Mesendoderm (in vitro differentiated cells): Measurements from ENCODE around the gene PLTP.

Experiments used
- DNase-seq: peaks from one replicate; pipeline ENCODE4 v3.0.0; 2013
- H2AK5ac ChIP-seq: 2 replicates; pipeline ENCODE4 v1.6.1; 2013; ENCODE audit warnings: low read length, inconsistent platforms
- H2BK120ac ChIP-seq: 2 replicates; pipeline ENCODE4 v1.6.1; 2013; ENCODE audit warnings: low read depth, mild to moderate bottlenecking, low read length, moderate library complexity, mixed read lengths
- H2BK15ac ChIP-seq: replicated peaks from 2 replicates; pipeline ENCODE4 v1.6.1; 2013; ENCODE audit warnings: low read depth, mild to moderate bottlenecking, moderate library complexity
- H2BK5ac ChIP-seq: 2 replicates; pipeline ENCODE4 v1.6.1; 2013; ENCODE audit warnings: low read length, inconsistent platforms
- H3K18ac ChIP-seq: 2 replicates; pipeline ENCODE4 v1.6.1; 2013; ENCODE audit warnings: mild to moderate bottlenecking, low read length, mixed read lengths
- H3K23ac ChIP-seq: one replicate; pipeline ENCODE4 v1.6.1; 2013; ENCODE audit warnings: low read length
- H3K27ac ChIP-seq: 2 replicates; pipeline ENCODE4 v1.5.1; 2013; ENCODE audit warnings: low read depth, mild to moderate bottlenecking, inconsistent platforms, low read length, moderate library complexity
- H3K27me3 ChIP-seq: 2 replicates; pipeline ENCODE4 v1.6.1; 2013; ENCODE audit warnings: low read length, control low read depth, mild to moderate bottlenecking, inconsistent platforms; ENCODE audit not compliant: insufficient read depth, poor library complexity
- H3K36me3 ChIP-seq: 2 replicates; pipeline ENCODE4 v1.6.1; 2013; ENCODE audit warnings: low read length, inconsistent platforms; ENCODE audit not compliant: control insufficient read depth, insufficient read depth
- H3K4ac ChIP-seq: one replicate; pipeline ENCODE4 v1.6.1; 2013; ENCODE audit warnings: low read depth, mild to moderate bottlenecking, low read length, moderate library complexity
- H3K4me1 ChIP-seq: 2 replicates; pipeline ENCODE4 v1.6.1; 2013; ENCODE audit warnings: low read depth, low read length, inconsistent platforms; ENCODE audit not compliant: control insufficient read depth
- H3K4me2 ChIP-seq: 2 replicates; pipeline ENCODE4 v1.6.1; 2013; ENCODE audit warnings: low read length
- H3K4me3 ChIP-seq: 2 replicates; pipeline ENCODE4 v1.5.1; 2013; ENCODE audit warnings: mild to moderate bottlenecking, low read length
- H3K56ac ChIP-seq: one replicate; pipeline ENCODE4 v1.6.1; 2013; ENCODE audit warnings: low read length
- H3K79me1 ChIP-seq: 2 replicates; pipeline ENCODE4 v1.6.1; 2013; ENCODE audit warnings: low read length, inconsistent platforms
- H3K79me2 ChIP-seq: 2 replicates; pipeline ENCODE4 v1.6.1; 2013; ENCODE audit warnings: mild to moderate bottlenecking, low read length; ENCODE audit not compliant: control insufficient read depth, insufficient read depth
- H3K9ac ChIP-seq: 2 replicates; pipeline ENCODE4 v1.6.1; 2013; ENCODE audit warnings: low read length, inconsistent platforms
- H4K5ac ChIP-seq: one replicate; pipeline ENCODE4 v1.6.1; 2013; ENCODE audit warnings: low read length
- H4K8ac ChIP-seq: one replicate; pipeline ENCODE4 v1.6.1; 2013; ENCODE audit warnings: low read depth, mild to moderate bottlenecking, control low read depth, low read length, moderate library complexity
- WGBS: extraction: QIAGEN DNeasy Blood & Tissue Kit; methylation state at CpG from one replicate; pipeline ENCODE4 v1.1.7; 2013; ENCODE audit warnings: low lambda C conversion rate, missing lambda C conversion rate; ENCODE audit not compliant: insufficient coverage; ENCODE audit errors: extremely low coverage; 5-methylcytosine and 5-hydroxymethylcytosine counted together

The PLTP gene

DNA sequence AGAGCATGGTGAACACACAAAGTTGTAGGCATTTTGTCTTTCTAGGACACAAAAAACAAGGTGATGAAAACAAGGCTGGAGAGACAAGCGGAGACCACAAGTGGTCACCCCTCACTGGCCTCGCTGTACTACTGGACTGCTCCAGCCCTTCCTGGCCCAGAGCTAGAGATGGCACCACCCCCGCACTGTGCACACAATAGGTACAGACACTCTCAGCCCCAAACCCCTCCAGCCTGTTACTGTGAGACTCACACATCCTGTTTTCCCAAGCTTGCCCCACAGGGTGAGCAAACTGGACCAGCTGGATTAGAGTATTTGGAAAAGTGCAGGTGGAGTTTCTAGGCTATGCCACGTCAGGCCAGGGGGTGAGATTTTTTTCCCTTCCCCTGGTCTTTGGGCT is 39.3 kb downstream of the PLTP start:
- Histone ChIP-seq H3K27me3 (no peaks in the 10 kb centered on the region), H2BK120ac (no peak overlapping the region), H3K18ac (no peak overlapping the region), H3K23ac (no peak overlapping the region), H4K8ac (no peak overlapping the region), H2AK5ac (no peak overlapping the region), H3K79me1 (no peaks in the 10 kb centered on the region), H2BK5ac (no peak overlapping the region), H3K9ac (no peak overlapping the region), H4K5ac (no peak overlapping the region), H3K4me3 (no peak overlapping the region), H2BK15ac (no peak overlapping the region), H3K4me2 (no peak overlapping the region), H3K79me2 (no peaks in the 10 kb centered on the region), H3K27ac (no peak overlapping the region), H3K56ac (no peak overlapping the region), H3K36me3 (no peaks in the 10 kb centered on the region), H3K4ac (no peak overlapping the region), H3K4me1 (no peaks in the 10 kb centered on the region)
- DNase-seq = peak; percentile 18
- WGBS = no CpG with 5 or more reads among the region's 4 CpGs

DNA sequence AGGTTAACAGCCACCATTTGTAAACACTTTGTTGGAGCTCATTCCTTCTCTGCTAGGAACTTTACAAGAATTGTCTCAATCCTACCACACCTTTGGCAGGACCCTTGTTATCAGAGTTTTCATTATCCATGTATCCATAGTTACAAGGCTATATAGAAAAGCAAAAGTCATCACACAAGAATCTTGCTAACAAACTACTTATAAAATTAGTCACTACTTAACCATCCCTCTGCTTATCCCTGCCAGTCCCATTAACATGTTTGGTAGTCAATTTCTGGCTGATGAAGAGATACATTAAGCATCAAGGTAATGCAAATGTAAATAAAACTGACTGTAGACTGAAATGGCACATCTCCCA is 44.2 kb downstream of the PLTP start:
- no peaks in the 10 kb centered on the region for H3K36me3 ChIP-seq

DNA sequence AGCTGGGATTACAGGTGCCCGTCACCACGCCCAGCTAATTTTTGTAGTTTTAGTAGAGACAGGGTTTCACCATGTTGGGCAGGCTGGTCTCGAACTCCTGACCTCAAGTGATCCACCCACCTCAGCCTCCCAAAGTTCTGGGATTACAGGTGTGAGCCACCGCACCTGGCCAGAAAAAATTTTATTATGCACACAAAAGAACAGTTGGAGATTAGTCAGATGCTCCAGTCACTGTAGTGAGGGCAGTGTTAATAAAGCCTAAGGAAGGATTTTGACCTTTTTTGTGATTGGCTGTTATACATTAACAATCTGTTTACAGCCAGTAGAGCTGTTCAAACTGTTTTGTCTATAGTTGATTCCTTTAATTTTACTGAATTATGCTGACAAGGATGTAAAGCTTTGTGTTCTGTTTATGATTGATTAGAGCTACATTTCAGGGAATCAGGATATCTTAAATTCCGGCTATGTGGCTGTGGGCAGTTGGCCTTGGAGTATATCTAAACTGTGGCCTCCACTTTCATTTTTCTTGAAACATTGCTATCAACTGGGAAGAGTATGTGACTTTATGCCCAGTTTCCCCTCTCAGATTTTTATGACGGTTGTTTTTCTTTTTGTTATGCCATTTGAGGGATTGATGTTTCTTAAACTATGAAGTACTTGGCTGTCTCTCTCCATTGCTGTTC is 44.7 kb downstream of the PLTP start:
- H3K23ac ChIP-seq = no peak overlapping the region
- H2AK5ac ChIP-seq = no peak overlapping the region
- no peak overlapping the region for H3K4ac ChIP-seq
- no peak overlapping the region for H3K9ac ChIP-seq
- no peak overlapping the region for H4K5ac ChIP-seq
- DNase-seq = no peak
- no peaks in the 10 kb centered on the region for H3K27me3 ChIP-seq
- H3K36me3 ChIP-seq = no peaks in the 10 kb centered on the region
- no CpG with 5 or more reads among the region's 6 CpGs for WGBS
- no peak overlapping the region for H4K8ac ChIP-seq
- H3K4me2 ChIP-seq = no peak overlapping the region
- no peak overlapping the region for H2BK120ac ChIP-seq
- no peak overlapping the region for H3K56ac ChIP-seq
- H3K27ac ChIP-seq = no peak overlapping the region
- H3K4me1 ChIP-seq = no peaks in the 10 kb centered on the region
- H3K79me1 ChIP-seq = no peaks in the 10 kb centered on the region
- no peak overlapping the region for H2BK5ac ChIP-seq
- no peak overlapping the region for H3K18ac ChIP-seq
- no peak overlapping the region for H2BK15ac ChIP-seq
- H3K79me2 ChIP-seq = no peaks in the 10 kb centered on the region
- no peak overlapping the region for H3K4me3 ChIP-seq

More for the DNA sequence above, 44.2 kb downstream of the PLTP start:
- no peaks in the 10 kb centered on the region for H3K4me1 ChIP-seq
- no peak overlapping the region for H3K9ac ChIP-seq
- H4K8ac ChIP-seq = no peak overlapping the region
- no peaks in the 10 kb centered on the region for H3K79me2 ChIP-seq
- no peak overlapping the region for H3K4ac ChIP-seq
- no peak overlapping the region for H2AK5ac ChIP-seq
- no peak overlapping the region for H3K18ac ChIP-seq
- H2BK15ac ChIP-seq = no peak overlapping the region
- no peak overlapping the region for H3K4me3 ChIP-seq
- no peak overlapping the region for H3K27ac ChIP-seq
- H3K56ac ChIP-seq = no peak overlapping the region
- peak; percentile 32 for DNase-seq
- no peak overlapping the region for H3K23ac ChIP-seq
- no peak overlapping the region for H2BK120ac ChIP-seq
- no peaks in the 10 kb centered on the region for H3K79me1 ChIP-seq
- H3K4me2 ChIP-seq = no peak overlapping the region
- no peak overlapping the region for H2BK5ac ChIP-seq
- H3K27me3 ChIP-seq = no peaks in the 10 kb centered on the region
- no peak overlapping the region for H4K5ac ChIP-seq

DNA sequence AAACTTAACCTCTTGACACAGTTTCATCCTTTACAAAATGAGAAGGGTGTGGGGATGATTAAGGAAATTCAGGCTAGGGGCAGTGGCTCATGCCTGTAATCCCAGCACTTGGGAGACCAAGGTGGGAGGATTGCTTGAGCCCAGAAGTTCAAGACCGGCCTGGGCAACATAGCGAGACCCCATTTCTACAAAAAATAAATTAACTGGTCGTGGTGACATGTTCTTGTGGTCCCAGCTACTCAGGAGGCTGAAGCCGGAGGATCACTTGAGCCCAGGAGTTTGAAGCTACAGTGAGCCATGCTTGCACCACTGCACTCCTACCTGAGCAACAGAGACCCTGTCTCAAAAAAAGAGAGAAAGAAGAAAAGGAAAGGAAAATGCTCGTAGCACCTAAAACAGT is 45.5 kb downstream of the PLTP start:
- Histone ChIP-seq H4K5ac (no peak overlapping the region), H3K23ac (no peak overlapping the region), H3K4me3 (no peak overlapping the region), H3K79me1 (no peaks in the 10 kb centered on the region), H3K36me3 (no peaks in the 10 kb centered on the region), H3K18ac (no peak overlapping the region), H3K27ac (no peak overlapping the region), H3K9ac (no peak overlapping the region), H2BK5ac (no peak overlapping the region), H3K79me2 (no peaks in the 10 kb centered on the region), H4K8ac (no peak overlapping the region), H2BK15ac (no peak overlapping the region), H3K27me3 (no peaks in the 10 kb centered on the region), H3K56ac (no peak overlapping the region), H2BK120ac (no peak overlapping the region), H3K4ac (no peak overlapping the region), H2AK5ac (no peak overlapping the region), H3K4me1 (no peaks in the 10 kb centered on the region), H3K4me2 (no peak overlapping the region)
- DNase-seq = no peak
- WGBS = no CpG with 5 or more reads among the region's 5 CpGs

DNA sequence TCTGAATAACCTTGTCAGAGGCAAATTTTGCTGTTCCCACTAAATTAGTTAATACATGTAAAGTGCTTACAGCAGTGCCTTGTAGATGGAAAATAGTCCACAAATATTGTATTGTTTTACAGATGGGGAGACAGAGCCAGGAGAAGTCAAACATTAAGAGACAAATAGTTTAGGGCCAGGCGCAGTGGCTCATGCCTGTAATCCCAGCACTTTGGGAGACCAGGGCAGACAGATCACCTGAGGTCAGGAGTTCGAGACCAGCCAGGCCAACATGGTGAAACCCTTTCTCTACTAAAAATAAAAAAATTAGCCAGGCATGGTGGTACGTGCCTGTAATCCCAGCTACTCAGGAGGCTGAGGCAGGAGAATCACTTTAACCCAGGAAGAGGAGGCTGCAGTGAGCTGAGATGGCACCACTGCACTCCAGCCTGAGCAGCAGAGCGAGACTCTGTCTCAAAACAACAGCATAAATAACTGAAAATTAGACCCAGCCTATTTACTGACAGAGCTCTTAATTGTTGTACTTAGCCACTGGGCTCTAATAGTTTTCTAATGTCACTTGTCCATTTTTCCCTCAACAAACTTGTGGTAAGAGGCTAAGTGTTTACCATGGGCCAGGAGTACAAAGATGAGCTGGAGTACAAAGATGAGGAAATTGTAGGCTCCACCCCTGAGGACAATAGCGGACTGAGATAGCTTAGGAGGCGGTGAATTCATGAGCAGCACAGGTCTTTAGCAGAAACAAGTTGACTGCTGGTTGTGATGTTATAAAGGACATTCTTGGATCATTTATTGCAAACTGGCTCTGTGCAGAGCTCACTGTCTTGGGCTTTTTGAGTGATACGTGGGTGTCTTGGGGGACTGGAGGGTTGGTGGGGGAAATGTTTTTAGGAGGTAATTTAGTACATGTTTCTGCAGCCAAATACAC is 48.1 kb downstream of the PLTP start:
- Histone ChIP-seq H2BK120ac (no peak overlapping the region), H3K79me2 (no peaks in the 10 kb centered on the region), H3K23ac (no peak overlapping the region), H4K8ac (no peak overlapping the region), H3K9ac (no peak overlapping the region), H3K18ac (no peak overlapping the region), H3K4ac (no peak overlapping the region), H3K79me1 (no peaks in the 10 kb centered on the region), H3K4me3 (no peak overlapping the region), H3K56ac (no peak overlapping the region), H4K5ac (no peak overlapping the region), H2BK15ac (no peak overlapping the region), H3K4me1 (no peaks in the 10 kb centered on the region), H2AK5ac (no peak overlapping the region), H3K36me3 (no peaks in the 10 kb centered on the region), H3K4me2 (no peak overlapping the region), H3K27ac (no peak overlapping the region), H2BK5ac (no peak overlapping the region), H3K27me3 (no peaks in the 10 kb centered on the region)
- DNase-seq = no peak
- no CpG with 5 or more reads among the region's 7 CpGs for WGBS
